Stimulated activated CD8-positive, alpha-beta memory T cell treated with anti-CD3 and anti-CD28 coated beads, Interleukin-7, amount 100 ng/mL, for 1 hour (primary cell): Measurements from ENCODE around the gene GRIK1.

Experiments used
- DNase-seq, 2 donors: peaks; one replicate each; pipeline ENCODE4 v3.0.0-alpha.2; 2020; ENCODE audit warnings: low read depth in 2 of 2

GRIK1 gene

DNA sequence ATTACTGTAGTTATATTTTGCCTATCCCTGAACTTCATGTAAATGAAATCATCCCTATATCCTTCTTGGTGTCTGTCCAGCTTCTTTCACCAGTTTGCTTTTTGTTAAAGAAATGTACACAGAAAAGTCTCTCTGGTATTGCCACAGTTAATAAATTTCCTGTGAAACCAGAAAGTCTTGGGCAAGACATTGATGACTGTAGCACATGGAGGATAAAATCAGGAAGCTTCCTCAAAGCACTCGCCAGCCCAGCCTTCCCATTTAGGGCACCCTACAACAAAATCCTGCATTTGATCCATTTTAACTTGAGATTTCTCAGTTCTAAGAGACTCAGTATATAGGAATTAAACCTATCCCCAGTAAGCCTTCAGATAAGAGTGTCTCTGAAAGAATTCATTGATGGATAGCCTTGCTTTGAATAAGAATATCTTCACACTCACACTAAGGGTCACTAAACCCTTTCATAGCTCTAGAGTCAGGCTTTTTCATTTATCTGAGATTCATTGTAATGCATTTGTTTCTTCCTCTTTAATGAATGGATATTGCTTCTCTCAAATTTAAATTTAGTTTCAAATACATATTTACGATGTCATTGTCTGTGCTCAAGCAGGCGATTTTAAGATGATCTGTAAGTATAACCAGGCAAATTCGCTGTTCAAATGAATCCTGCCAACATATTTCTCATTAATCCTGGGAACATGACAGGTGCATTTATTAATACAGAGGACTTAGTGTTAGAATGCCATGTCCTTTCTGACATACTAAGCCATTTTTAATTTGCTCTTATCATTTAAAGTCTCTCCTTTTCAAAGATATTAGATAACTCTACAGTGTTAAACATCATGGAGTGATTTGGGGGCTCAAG lies 153.1 kb downstream of the GRIK1 start:
- no peak for DNase-seq

GRCh38 chr21:29777160-29777559 lies 162.6 kb downstream of the GRIK1 start:
- no peak for DNase-seq

DNA sequence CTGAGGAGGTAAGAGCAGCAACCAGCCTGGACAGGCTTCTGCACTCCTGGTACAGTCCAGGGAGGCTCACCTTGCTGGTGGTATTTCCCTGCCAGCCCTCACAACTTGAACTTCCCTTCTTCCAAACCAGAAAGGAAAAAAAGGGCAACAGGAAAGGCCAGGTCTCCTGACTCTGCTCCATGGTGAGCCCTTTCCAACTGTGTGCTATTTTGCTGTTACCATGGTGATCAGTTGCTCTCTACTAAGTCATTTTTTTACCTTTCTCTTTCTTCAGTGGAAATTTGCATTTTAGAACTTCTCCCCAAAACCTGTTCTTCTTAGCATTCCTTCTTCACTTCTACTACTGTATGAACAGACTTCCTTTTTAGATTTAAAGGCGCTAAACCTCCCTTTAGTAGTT lies 164.3 kb downstream of the GRIK1 start:
- no peak for DNase-seq

- DNase-seq: no peak
Observed at GRCh38 chr21:29771491-29772066, 168.2 kb downstream of the GRIK1 start.

DNA sequence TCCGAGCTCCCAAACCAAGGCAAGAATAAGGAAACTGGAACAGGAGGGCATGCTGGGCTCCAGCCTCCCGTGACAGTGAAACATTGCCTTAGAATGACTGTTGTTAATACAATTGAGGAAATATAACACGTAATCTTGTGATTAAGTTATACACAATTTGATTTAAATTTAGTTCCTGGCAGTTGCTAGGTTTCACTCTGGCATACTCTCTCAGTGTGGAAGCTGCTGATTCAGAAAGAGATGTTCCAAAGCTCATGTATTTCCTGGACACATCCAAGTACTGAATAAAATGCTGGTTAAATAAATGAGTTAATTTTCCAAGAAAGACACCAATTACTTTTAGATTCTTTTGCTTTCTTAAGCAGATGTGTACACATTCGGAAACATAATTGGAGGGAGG lies 176.1 kb downstream of the GRIK1 start:
- no peak for DNase-seq

DNA sequence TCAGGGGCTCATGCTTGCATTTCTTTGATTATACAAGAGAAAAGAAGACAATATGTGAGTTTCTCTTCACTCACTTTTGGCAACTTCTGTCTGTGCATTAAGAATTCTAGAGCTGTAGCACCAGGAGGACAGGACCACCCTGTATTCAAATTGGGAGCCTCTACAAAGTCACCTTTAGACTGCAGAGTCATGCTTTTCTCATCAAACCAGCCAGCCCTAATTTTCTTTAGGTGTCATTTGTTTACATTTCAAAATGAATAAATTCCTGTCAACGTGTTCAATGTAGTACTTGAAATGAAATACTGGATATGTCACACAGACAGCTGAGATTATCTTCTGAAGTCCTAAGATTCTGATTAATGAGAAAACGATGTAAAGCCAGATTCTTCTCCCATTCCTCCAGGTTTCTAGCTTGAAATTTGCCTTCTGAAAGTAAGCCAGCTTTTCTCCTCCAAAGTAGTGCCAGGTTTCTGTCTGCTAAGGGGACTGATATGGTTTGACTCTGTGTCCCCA lies 177.2 kb downstream of the GRIK1 start:
- DNase-seq: no peak

- no peak for DNase-seq
Observed at GRCh38 chr21:29753216-29753615, 186.6 kb downstream of the GRIK1 start.

GRCh38 chr21:29751473-29752185 lies 188.2 kb downstream of the GRIK1 start:
- DNase-seq: no peak

- DNase-seq: no peak
Observed at GRCh38 chr21:29749957-29750356, 189.8 kb downstream of the GRIK1 start.

DNA sequence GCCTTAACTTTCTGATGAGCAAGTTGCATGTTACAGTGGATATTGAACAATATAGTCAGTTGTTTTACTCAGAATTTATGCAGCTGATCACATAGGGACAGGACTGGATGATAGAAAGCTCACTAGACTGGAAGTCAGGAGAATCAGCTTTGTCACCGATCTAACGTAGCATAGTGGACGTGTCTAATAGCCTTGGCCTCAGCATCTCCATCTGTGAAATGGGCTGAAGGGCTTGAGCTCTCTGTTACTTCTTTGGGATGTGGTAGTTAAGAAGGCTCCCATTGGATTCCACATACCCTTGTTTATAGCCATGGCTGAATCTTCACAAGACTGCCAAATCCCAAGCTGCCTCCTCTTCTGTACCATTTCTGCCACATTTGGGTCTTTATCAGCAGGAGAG lies 190.6 kb downstream of the GRIK1 start:
- DNase-seq: no peak

DNA sequence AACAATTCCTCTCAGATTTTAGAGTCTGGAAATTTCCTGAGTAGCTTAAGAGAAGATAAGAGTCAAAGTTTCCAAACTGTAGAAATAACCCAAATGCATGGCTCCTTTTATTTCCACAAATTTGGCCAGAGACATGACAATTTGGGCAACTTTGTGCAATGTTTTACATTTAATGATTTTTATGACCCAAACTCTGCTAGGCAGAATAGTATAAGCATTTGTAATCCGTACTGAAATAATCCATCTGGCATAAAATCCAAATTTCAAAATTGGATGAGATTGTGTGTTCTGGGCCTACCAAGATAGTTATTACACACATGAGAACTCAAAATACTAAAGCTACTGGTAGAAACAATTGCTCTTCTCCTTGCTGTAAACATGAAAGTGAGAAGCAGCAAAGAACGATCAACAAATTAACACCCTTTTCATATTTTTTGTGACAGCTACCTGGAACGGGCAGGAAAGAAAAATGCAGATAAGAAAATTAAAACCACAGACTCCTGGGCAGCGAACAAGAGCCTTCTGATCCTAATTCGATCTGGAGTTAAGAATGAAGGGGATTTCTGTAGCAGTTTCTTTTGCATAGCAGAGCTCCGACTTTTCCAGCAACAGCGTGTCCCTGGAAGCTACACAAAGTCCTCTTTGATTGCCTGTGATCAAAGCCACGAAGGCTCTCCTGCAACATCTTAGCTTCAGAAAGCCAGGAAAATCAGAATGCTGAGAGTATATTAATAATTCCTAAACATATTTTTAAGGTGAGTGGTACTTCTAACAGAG lies 191.2 kb downstream of the GRIK1 start:
- no peak for DNase-seq

- no peak for DNase-seq
Observed at GRCh38 chr21:29741761-29742160, 198.0 kb downstream of the GRIK1 start.

DNA sequence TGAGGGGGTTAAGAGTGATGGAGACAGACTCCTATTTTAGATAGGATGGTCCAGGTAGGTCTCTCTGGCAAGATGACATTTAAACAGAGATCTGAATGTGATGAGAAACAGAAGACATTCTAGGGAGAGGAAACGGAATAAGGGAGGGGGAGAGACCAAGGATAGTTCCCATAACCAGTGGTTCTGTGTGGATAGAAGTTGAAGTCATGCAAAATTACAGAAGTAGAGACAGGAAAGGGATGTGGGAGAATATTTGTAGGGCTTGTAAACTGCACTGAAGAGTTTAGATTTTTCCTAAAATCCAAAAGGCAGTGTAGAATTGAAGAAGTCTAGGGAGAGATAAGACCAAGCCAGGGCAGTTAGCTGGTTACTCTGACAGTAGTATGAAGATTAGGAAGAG lies 200.6 kb downstream of the GRIK1 start:
- DNase-seq: no peak

- no peak for DNase-seq
Observed at GRCh38 chr21:29738730-29739129, 201.1 kb downstream of the GRIK1 start.

DNA sequence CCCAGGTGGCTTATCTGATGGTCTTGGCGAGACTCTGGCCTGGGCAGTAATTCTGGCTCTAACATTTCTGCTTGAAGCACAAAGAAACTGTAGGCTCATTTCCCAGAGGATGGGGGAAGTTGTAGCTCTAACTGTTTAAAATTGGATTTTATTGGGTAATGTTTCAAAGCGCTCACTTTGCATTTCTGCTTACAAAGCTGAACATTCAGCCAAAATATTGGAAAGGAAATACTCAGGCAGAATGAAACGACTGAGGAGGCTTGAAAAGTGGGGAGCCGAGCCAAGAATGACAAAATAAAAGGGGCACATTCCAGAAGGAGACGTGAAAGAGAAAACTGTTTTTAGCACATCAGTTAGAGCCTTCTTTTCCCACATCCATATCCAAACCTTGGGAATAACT lies 202.6 kb downstream of the GRIK1 start:
- no peak for DNase-seq

- no peak for DNase-seq
Observed at GRCh38 chr21:29730281-29730680, 209.5 kb downstream of the GRIK1 start.

DNA sequence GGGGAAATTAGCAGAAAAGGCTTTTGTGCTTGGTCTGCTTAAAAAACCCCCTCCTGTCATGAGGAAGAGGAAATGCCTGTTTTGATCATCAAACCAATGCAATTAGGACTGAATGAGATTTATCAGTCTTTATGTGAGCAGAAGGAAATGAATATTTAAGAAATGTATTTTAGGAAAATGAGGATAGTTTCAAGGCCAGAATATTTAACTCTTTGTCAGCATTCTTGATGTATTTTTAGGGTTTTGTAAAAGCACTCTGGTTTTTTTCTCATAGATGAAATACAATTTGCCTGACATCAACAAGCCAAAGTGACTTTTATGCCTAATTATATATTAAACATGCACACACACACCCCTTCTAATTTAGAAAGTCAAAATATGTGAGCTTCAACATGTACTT lies 213.8 kb downstream of the GRIK1 start:
- no peak for DNase-seq

DNA sequence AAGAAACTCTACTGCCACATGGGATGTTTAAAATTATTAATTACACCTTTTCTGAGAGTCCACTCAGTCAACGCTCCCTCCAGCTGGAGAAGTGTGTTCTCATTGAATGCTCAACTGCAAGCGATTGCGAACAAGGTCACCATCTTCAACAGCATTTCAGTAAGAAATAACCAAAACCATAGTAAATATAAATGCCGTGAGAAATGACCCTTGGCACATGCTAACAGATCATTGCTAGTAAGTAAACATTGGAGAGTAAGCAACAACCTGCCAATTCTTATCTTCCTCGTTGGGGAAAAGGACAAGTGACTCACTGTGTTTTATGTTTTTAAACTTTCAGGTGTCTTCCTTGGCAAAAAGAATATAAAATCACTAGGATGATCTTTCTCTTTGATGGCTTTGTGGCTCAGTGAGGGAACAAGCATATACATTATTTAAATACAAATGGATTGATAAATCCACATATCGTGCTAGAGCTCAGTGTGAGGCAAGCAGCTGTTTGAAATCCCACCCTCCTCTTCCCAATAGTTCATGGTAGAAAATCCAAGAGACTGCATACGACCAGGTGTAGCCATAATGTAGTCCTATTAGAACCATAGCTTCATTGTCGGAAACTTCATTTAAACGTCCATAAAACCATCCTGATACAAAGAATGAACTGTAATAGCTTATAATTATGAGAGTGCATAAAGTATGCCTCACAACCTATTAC lies 214.6 kb downstream of the GRIK1 start:
- DNase-seq: no peak

DNA sequence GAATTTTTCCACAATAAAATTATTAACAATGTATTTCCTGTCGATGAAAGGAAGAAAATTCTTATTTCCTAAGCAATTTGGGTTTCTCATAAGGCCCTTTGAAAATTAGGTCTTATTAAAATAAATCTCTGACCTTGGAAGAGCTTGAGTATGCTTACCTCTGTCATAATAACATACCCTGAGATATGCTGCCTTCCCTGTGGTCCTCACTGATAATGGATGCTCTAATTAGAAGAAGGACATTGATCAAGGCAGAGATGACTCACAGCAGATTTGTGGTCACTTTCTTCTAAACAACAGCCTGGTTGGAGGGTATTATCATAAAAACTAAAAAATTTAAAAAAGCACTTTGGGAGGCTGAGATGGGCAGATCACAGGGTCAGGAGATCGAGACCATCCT lies 217.8 kb downstream of the GRIK1 start:
- no peak for DNase-seq

DNA sequence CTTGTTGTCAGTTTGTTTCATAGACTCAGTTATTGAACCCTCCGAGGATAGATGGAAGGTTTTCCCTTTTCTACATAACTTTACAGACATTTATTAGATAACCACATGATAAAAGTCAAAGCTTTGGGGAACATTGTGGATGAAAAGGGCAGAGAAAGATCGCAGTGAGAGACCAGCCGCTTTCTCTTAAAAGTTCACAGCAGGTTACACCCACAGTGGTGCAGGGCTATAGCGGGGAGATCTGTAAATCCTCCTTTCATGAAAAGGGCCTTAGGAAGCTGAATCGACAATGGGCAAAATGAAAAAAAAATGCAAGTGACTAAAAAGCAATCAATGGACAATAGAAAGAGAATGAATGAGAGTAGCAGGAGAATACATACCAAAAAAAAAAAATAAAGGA lies 218.6 kb downstream of the GRIK1 start:
- DNase-seq: no peak

- no peak for DNase-seq
Observed at GRCh38 chr21:29719521-29719920, 220.3 kb downstream of the GRIK1 start.
